Epithelial cell of prostate (primary cell): ENCODE measurements around the gene NFKB1.
A peak's percentile ranks its signal among the peaks of the same experiment; 100 is the strongest.
"Not testable (repeated sequence)": the region's sequence is repeated elsewhere in the genome, so short reads cannot be mapped to it uniquely, and the experiment has no call there.

Source experiments
- DNase-seq: peaks from one replicate; pipeline ENCODE4 v3.0.0-alpha.2; 2011; ENCODE audit warnings: low read depth, low spot score
- H3K27ac ChIP-seq: fragments of 450-650 bp; 2 replicates; pipeline ENCODE4 v1.5.1; 2017; ENCODE audit warnings: mild to moderate bottlenecking

NFKB1 gene

GRCh38 chr4:102500696-102501446 lies at the start of gene NFKB1:
TSS of gene NFKB1 (plus strand) at chr4:102501359. CDS start at chr4:102525519, 24,160 bp downstream.
- H3K27ac ChIP-seq = peak within 1 kb of the TSS; percentile 94
- DNase-seq = peak; percentile 56

- no peak for DNase-seq
- H3K27ac ChIP-seq = no peak overlapping the region
Observed at GRCh38 chr4:102452854-102453253, 48.3 kb upstream of the NFKB1 start.

GRCh38 chr4:102453827-102454226 lies 47.3 kb upstream of the NFKB1 start:
- DNase-seq = no peak
- H3K27ac ChIP-seq = no peak overlapping the region

GRCh38 chr4:102454268-102454667 lies 46.9 kb upstream of the NFKB1 start:
- DNase-seq = no peak
- no peak overlapping the region for H3K27ac ChIP-seq

- no peak overlapping the region for H3K27ac ChIP-seq
- no peak for DNase-seq
Observed at GRCh38 chr4:102454981-102455685, 46.0 kb upstream of the NFKB1 start.

- DNase-seq = no peak
- H3K27ac ChIP-seq = no peak overlapping the region
Observed at GRCh38 chr4:102455750-102456149, 45.4 kb upstream of the NFKB1 start.

GRCh38 chr4:102466298-102466697 lies 34.9 kb upstream of the NFKB1 start:
- DNase-seq = no peak
- H3K27ac ChIP-seq = no peak overlapping the region

GRCh38 chr4:102469806-102470205 lies 31.4 kb upstream of the NFKB1 start:
- no peak overlapping the region for H3K27ac ChIP-seq
- DNase-seq = no peak

- H3K27ac ChIP-seq = no peak overlapping the region
- DNase-seq = no peak
Observed at GRCh38 chr4:102472441-102473013, 28.6 kb upstream of the NFKB1 start.

- no peak overlapping the region for H3K27ac ChIP-seq
- no peak for DNase-seq
Observed at GRCh38 chr4:102473476-102473875, 27.7 kb upstream of the NFKB1 start.

- DNase-seq = no peak
Observed at GRCh38 chr4:102474736-102475504, 26.2 kb upstream of the NFKB1 start.

GRCh38 chr4:102477657-102478056 lies 23.5 kb upstream of the NFKB1 start:
- H3K27ac ChIP-seq = peak overlapping the region; percentile 47
- DNase-seq = no peak

More at GRCh38 chr4:102474736-102475504, 26.2 kb upstream of the NFKB1 start:
- H3K27ac ChIP-seq = no peak overlapping the region

GRCh38 chr4:102478186-102478585 lies 23.0 kb upstream of the NFKB1 start:
- H3K27ac ChIP-seq = peak overlapping the region; percentile 47
- DNase-seq = no peak

- not testable (repeated sequence) for DNase-seq, H3K27ac ChIP-seq
Observed at GRCh38 chr4:102479832-102480231, 21.3 kb upstream of the NFKB1 start.

GRCh38 chr4:102483120-102483519 lies 18.0 kb upstream of the NFKB1 start:
- H3K27ac ChIP-seq = no peak overlapping the region
- no peak for DNase-seq

- H3K27ac ChIP-seq, DNase-seq: not testable (repeated sequence)
Observed at GRCh38 chr4:102483990-102484692, 17.0 kb upstream of the NFKB1 start.

- no peak for DNase-seq
- H3K27ac ChIP-seq = no peak overlapping the region
Observed at GRCh38 chr4:102492531-102493241, 8.5 kb upstream of the NFKB1 start.

- DNase-seq = no peak
- no peak overlapping the region for H3K27ac ChIP-seq
Observed at GRCh38 chr4:102493257-102493656, 7.9 kb upstream of the NFKB1 start.

- no peak overlapping the region for H3K27ac ChIP-seq
- DNase-seq = no peak
Observed at GRCh38 chr4:102493794-102494193, 7.4 kb upstream of the NFKB1 start.
